OCI-LY1 (cell line): ENCODE results near the gene PPP4C.

Experiments
- CTCF ChIP-seq: fragments of 200-600 bp; sonication (generic), shearing (Covaris generic); IDR thresholded peaks from 2 replicates; pipeline ENCODE4 v1.5.1; 2017; ENCODE audit warnings: mild to moderate bottlenecking, antibody characterized with exemption, low read length, moderate library complexity, mixed read lengths
- EZH2 ChIP-seq: fragments of 200-600 bp; sonication (generic), shearing (Covaris generic); IDR thresholded peaks from 2 replicates; pipeline ENCODE4 v1.8.0; 2017; ENCODE audit warnings: borderline replicate concordance, mixed run types, mild to moderate bottlenecking, antibody characterized with exemption, low read length, moderate library complexity, mixed read lengths

GRCh38 chr16:30087181-30087898, 11.5 kb downstream of the PPP4C start:
- TF ChIP-seq CTCF (no peak), EZH2 (no peak)
